Right lobe of liver (tissue), 6 donors: Measurements from ENCODE around the gene ZNF827. TPM values are rescaled to one million over a fixed set of nuclear protein-coding genes. Genes with fewer than 3 reads are reported as not detected.

Source experiments
- ATAC-seq, 4 donors: fragments of 200-7000 bp; cut with Tn5 transposase; one replicate each; pipeline ENCODE4 v1.9.1; 2020; ENCODE audit warnings: mild to moderate bottlenecking in 4 of 4, moderate library complexity in 4 of 4
- DNase-seq, 3 donors: peaks; one replicate each; pipeline ENCODE4 v3.0.0-alpha.2; 2020
- H3K27ac ChIP-seq, 3 donors: fragments of 200-600 bp; one replicate each; pipeline ENCODE4 v1.8.0; 2022
- H3K27me3 ChIP-seq, 2 donors: fragments of 200-600 bp; one replicate each; pipeline ENCODE4 v1.8.0; 2022
- H3K36me3 ChIP-seq, 4 donors: fragments of 200-600 bp; sonication (generic) in 1 of 4; one replicate each; pipeline versions ENCODE4 v1.5.1 to v1.8.0; 2017 to 2022; ENCODE audit warnings: control low read depth in 1 of 4
- H3K4me1 ChIP-seq, 4 donors: fragments of 200-600 bp; sonication (generic) in 1 of 4; one replicate each; pipeline versions ENCODE4 v1.5.1 to v1.8.0; 2017 to 2022; ENCODE audit warnings: control low read depth in 1 of 4
- H3K4me3 ChIP-seq, 3 donors: fragments of 200-600 bp; one replicate each; pipeline ENCODE4 v1.8.0; 2022
- H3K9me3 ChIP-seq, 4 donors: fragments of 200-600 bp; sonication (generic) in 1 of 4; one replicate each; pipeline versions ENCODE4 v1.5.1 to v1.8.0; 2017 to 2022; ENCODE audit warnings: control low read depth in 1 of 4
- CTCF ChIP-seq, 4 donors: fragments of 200-600 bp in 3 of 4; fragments of 450-650 bp in 1 of 4; IDR thresholded peaks; one replicate each; pipeline versions ENCODE4 v1.5.1 to v1.8.0; 2016 to 2022; ENCODE audit warnings: antibody characterized with exemption in 4 of 4, mild to moderate bottlenecking in 2 of 4
- POLR2A ChIP-seq: fragments of 450-650 bp; IDR thresholded peaks from one replicate; pipeline ENCODE4 v1.6.1; 2017; ENCODE audit warnings: antibody characterized with exemption, mild to moderate bottlenecking
- WGBS: methylation state at CpG from one replicate; pipeline ENCODE4 v1.1.6; 2018; ENCODE audit warnings: low coverage, low lambda C conversion rate; ENCODE audit not compliant: insufficient coverage; ENCODE audit errors: missing lambda C conversion rate; 5-methylcytosine and 5-hydroxymethylcytosine counted together
- intact Hi-C, 2 donors: fragments of 100-400 bp; cut with DNase I; formaldehyde crosslinking; loops; one replicate each; pipeline versions ENCODE4 v1.11.2 to v1.14.1; 2022
- total RNA-seq, 6 experiments: library from RNA; depleted of rRNA in 2 of 6; stranded (reverse); fragments of >200 nt in 2 of 6; fragmentation: NEBNext Ultra II Directional in 3 of 6; extraction: Animal tissue kit (Norgen Biotek cat#: 25700) in 3 of 6; gene quantifications; one replicate each; pipeline versions ENCODE4 v1.1.0 to v1.2.4, GENCODE V29; 2016 to 2023
- donor health status: DM: no; HTN: yes; CAD: no.
- donor health status: DM: no; HTN: no; CAD: no.
- donor health status: DM: no; HTN: no; CAD: no.
- donor health status: DM: no; HTN: yes; CAD: no.
- donor health status: DM: no; HTN: yes; CAD: no.

ZNF827 gene
- total RNA-seq, 6 experiments from 2014 or later: 0.28 to 1.6 (median 0.68) TPM

- Histone ChIP-seq H3K27me3 (no peaks in the 10 kb centered on the region), H3K4me1 (no peaks in the 10 kb centered on the region), H3K4me3 (no peak overlapping the region), H3K9me3 (no peaks in the 10 kb centered on the region), H3K36me3 (no peaks in the 10 kb centered on the region), H3K27ac (no peak overlapping the region)
- DNase-seq (no peak), ATAC-seq (no peak)
- TF ChIP-seq POLR2A: no peak
- no peak for TF ChIP-seq CTCF (IDR thresholded peaks at IDR 0.05)
- intact Hi-C loops: no loop called here
- WGBS: 79% methylated on average over 5 of the region's 5 CpGs
These were observed 73.2 kb downstream of the ZNF827 start for GRCh38 chr4:145865274-145865941.

GRCh38 chr4:145863191-145863590 lies 75.4 kb downstream of the ZNF827 start:
- no peaks in the 10 kb centered on the region for H3K27me3 ChIP-seq
- WGBS: 75% methylated on average over 2 of the region's 2 CpGs
- no peak for DNase-seq
- no peaks in the 10 kb centered on the region for H3K9me3 ChIP-seq
- no peaks in the 10 kb centered on the region for H3K36me3 ChIP-seq
- intact Hi-C loops: no loop called here
- ATAC-seq: no peak
- no peaks in the 10 kb centered on the region for H3K4me1 ChIP-seq
- H3K4me3 ChIP-seq: no peak overlapping the region
- no peak for TF ChIP-seq POLR2A
- TF ChIP-seq CTCF (IDR thresholded peaks at IDR 0.05): no peak
- H3K27ac ChIP-seq: no peak overlapping the region

GRCh38 chr4:145861336-145862318 lies 77.0 kb downstream of the ZNF827 start:
- no peaks in the 10 kb centered on the region for H3K27me3 ChIP-seq
- no peaks in the 10 kb centered on the region for H3K9me3 ChIP-seq
- H3K36me3 ChIP-seq: no peaks in the 10 kb centered on the region
- no peak overlapping the region for H3K4me3 ChIP-seq
- DNase-seq (no peak), ATAC-seq (no peak)
- intact Hi-C loops: no loop called here
- TF ChIP-seq CTCF (IDR thresholded peaks at IDR 0.05): no peak
- no peak for TF ChIP-seq POLR2A
- 78% methylated on average over 14 of the region's 16 CpGs for WGBS
- H3K4me1 ChIP-seq: no peaks in the 10 kb centered on the region
- H3K27ac ChIP-seq: no peak overlapping the region

GRCh38 chr4:145860897-145861296 lies 77.7 kb downstream of the ZNF827 start:
- intact Hi-C loops: no loop called here
- Histone ChIP-seq H3K27me3 (no peaks in the 10 kb centered on the region), H3K27ac (no peak overlapping the region), H3K4me3 (no peak overlapping the region), H3K36me3 (no peaks in the 10 kb centered on the region), H3K4me1 (no peaks in the 10 kb centered on the region), H3K9me3 (no peaks in the 10 kb centered on the region)
- WGBS: 100% methylated on average over 3 of the region's 5 CpGs
- DNase-seq (no peak), ATAC-seq (no peak)
- TF ChIP-seq POLR2A (no peak), CTCF (IDR thresholded peaks at IDR 0.05) (no peak)
